ENCODE measurements around the gene CRTC1.
"Not testable (repeated sequence)": the region's sequence is repeated elsewhere in the genome, so short reads cannot be mapped to it uniquely, and the experiment has no call there.

DNA sequence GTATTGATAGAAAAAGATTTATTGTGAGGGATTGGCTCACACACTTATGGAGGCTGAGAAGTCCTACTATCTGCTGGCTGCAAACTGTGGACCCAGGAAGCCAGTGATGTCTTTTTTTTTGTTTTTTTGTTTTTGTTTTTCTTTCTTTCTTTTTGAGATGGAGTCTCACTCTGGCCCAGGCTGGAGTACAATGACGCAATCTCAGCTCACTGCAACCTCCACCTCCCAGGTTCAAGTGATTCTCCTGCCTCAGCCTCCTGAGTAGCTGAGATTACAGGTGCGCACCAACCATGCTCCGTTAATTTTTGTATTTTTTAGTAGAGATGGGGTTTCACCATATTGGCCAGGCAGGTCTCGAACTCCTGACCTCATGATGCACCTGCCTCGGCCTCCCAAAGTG lies 128.2 kb downstream of the CRTC1 start:
- TF ChIP-seq, protein P1, sequence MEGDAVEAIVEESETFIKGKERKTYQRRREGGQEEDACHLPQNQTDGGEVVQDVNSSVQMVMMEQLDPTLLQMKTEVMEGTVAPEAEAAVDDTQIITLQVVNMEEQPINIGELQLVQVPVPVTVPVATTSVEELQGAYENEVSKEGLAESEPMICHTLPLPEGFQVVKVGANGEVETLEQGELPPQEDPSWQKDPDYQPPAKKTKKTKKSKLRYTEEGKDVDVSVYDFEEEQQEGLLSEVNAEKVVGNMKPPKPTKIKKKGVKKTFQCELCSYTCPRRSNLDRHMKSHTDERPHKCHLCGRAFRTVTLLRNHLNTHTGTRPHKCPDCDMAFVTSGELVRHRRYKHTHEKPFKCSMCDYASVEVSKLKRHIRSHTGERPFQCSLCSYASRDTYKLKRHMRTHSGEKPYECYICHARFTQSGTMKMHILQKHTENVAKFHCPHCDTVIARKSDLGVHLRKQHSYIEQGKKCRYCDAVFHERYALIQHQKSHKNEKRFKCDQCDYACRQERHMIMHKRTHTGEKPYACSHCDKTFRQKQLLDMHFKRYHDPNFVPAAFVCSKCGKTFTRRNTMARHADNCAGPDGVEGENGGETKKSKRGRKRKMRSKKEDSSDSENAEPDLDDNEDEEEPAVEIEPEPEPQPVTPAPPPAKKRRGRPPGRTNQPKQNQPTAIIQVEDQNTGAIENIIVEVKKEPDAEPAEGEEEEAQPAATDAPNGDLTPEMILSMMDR (IDR thresholded peaks at IDR 0.05), result not testable (repeated sequence)
- TF ChIP-seq ZFX (IDR thresholded peaks at IDR 0.05; ENCODE audit: borderline replicate concordance), result not testable (repeated sequence)
